GM19193 (cell line): ENCODE data around the gene SKOR2.

ENCODE experiments used
- POLR2A ChIP-seq: IDR thresholded peaks from 4 replicates; pipeline ENCODE4 v1.6.1; 2011; ENCODE audit not compliant: insufficient read depth, insufficient read length; ENCODE audit errors: extremely low read depth

The SKOR2 gene

DNA sequence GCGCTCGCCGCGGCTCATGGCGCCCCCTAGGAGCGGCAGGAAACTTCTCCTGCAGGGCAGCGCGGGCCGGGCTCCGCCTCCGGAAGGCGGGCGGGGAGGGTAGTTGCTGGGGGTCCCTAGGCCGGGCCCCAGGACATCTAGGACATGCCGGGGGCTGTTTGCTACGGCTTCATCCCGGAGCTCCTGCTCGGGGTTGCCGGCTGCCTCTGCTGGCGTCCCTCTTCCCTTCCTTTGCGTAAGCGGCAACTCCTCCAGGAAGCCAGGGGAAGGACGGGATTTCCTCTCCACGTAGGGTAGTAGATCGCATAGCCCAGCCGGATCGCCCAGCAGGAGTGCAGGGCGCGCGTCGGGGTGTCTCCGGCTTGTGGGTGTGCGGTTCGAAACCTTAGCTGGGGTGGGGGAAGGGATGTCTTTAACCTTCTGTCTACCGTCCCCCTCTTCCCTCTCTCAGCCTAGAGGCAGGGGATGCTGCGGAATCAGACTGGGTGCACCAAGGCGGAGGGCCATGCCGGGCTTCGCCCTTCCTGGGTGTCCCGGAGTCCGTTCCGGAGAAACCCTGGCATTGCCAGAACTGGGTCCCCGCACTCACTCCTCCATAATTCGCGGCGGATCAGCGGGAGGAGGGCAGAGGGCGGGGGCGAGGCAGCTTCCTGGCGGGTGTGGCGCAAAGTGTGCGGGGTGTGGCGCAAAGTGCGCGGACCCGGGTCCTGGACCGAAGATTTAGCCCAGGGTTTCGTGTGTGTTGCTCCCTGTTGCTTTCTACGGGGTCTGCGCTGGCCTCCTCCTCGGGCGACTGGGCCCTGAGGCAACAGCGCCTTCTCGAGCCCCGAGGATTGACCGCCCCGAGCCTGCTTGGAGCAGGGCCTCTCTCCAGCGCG lies 12.2 kb upstream of the SKOR2 start:
- no peak for TF ChIP-seq POLR2A

DNA sequence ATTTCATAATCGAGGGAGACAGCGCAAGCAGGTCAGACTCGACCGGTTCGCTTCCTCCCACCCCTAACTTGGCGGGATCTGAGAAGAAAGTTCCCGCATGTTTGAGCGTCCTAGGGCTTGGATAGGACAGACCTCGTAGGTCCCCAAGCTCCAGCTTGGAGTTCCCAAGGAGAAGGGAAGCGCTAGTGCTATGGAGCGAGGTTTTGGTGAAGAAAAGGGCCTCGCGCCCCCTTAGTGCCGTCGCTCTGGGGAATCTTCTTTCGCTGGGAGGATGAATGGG lies 11.6 kb upstream of the SKOR2 start:
- no peak for TF ChIP-seq POLR2A

DNA sequence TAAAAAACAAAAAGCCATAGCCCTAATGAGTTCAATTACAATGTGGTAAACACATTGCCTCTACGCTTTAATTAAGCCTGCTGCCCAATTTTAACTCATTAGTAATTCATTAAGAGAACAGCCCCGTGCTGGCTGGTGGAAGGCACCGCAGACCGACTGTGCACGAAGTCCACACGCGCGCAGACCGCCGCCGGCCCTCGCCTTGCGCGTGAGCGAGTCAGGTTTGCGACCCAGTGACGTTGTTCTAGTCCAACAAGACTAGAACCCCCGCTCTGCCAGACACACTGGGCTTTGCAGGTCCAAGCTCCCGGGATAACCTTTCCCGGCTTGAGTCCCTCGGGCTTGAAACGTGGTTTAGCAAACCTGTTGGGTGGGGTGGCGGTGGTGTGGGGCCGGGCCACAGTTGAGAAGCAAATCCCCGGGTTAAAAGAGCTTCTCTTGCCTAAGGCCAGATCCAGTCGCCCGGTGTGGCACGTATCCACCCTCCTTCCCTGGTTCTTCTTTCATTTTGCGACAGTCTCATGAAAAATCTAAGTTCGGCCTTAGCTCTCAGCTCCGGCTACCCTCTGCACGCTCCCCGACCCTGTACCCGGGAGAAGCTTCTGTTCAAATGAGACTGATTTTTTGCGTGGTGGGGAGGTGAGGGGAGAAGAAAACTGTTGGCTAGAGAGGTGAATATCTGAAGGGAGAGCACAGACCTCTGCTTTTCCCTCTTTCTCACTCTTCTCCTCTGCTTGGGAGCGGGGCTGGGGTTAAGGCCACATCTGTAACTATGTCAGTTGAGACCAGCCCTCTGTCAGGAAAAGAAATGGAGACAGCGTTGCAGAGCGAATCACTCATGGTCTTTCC lies 11.1 kb upstream of the SKOR2 start:
- TF ChIP-seq POLR2A: no peak

DNA sequence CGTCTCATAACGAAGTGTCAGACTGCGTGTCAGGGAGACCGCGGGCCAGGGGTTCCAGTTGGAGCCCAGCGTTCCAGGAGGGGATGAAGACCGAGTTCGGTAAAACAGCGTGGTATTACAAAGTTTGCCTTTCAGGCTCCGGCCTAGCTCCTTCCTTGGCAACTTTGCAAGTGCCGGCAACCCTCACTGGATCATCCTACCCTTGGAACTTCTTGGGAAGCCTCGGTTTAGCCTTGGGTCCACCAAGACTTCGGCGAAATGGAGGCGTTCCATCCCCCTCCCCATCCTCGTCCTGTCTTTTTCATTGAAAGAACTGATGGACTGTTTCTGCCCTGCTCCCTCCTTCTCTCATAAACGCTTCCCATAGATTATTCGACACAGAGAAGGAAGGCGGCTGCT lies 10.4 kb upstream of the SKOR2 start:
- TF ChIP-seq POLR2A: no peak

DNA sequence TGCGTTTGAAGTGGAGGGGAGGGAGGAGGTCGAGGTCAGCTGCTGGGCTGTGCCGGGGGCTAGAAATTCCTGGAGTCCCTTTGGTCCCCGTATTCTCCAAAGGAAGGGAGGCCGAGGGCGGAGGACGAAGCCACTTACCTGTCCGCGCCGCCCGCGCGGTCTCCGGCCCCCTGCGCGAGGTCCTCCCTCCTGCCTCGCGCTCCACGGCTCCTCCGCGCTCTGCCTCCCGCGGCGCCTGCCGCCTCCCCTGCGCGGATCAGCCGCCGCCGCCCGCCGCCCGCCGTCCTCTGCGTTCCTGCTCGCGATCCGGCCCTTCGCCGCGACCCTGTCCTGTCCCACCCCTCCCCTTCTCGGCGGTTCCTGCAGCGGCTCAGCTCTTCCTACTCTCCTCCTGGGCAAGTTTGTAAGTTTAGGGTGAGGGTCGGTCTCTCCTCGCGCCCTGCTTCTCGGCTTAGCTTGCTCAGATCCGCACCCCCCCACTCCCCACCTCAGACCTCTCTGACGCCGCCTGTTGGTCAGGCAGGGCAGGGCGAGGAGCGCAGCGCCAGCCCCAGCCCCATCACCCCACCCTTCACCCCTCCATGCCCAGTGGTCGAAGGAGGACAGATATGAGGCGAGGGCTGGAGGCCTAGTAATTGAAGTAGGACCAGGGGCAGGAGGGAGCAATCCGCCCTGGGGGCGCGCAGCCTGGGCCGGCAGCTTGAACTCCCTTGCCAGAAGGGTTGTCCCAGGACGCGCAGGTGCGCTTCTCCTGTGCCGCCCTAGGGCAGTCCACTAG lies 9.7 kb upstream of the SKOR2 start:
- no peak for TF ChIP-seq POLR2A

DNA sequence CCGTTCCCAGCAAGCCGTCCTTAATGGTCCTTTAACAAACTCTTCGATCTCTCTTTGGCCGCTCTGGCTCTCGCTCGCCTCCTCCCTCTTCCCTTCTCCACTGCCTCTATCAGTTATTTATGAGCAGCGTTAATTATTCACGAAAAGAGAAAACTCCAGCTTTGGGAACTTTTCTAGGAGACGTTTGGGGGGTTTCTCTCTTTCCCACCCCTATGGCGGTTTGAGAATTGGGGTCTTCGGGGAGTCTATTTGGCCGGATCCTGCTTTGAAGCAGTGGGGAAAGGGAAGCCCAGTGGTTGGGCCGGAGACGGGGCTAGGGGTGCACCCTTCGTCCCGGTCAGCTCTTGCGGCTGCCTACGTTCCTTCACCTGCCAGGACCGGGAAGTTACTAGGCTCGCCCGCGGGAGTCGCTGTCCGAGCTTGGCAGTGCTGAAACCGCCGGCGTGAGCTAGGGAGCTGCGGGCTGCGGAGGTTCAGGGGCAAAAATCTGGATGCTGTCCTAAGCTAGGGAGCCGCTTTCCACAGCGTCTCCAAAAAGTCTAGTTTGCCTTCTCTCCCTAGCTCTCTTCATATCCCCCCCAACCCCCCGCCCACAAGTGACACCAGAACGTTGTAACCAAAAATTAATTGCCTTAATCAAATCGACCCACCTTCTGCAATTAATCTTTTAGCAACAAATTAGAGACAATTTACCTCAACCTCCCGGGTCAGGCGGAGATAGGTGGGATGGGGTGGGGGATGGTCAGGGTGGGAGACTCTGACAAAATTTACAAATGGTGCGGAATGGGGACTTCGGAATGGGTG lies 8.9 kb upstream of the SKOR2 start:
- no peak for TF ChIP-seq POLR2A

DNA sequence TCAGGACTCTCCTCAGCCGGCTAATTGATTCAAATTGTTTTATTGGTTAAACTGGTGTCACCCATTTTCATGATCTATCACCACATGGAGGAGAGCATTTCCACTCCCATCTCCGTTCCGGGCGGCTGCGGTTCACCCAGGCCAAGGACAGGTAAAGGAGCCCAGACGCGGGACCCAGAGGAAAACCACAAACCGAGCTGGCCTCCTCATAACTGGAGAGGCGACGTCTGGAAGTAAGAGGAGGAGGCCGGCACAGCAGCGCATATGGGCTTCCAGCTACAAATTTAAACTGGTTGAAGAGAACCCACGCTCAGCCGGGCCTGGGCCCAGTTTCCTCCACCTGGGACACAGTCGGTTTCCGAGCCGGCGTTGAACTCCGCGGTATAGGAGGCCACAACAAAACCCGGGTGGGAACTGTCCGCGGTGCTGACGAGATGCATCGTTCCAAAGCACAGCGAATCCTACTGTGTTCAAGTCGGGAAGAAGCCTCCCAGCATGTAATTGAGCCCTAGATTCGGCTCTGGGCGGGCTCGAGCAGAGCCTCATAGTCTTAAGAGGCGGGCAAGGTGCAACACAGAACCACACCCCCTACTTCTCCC lies 3.0 kb upstream of the SKOR2 start:
- TF ChIP-seq POLR2A: no peak

DNA sequence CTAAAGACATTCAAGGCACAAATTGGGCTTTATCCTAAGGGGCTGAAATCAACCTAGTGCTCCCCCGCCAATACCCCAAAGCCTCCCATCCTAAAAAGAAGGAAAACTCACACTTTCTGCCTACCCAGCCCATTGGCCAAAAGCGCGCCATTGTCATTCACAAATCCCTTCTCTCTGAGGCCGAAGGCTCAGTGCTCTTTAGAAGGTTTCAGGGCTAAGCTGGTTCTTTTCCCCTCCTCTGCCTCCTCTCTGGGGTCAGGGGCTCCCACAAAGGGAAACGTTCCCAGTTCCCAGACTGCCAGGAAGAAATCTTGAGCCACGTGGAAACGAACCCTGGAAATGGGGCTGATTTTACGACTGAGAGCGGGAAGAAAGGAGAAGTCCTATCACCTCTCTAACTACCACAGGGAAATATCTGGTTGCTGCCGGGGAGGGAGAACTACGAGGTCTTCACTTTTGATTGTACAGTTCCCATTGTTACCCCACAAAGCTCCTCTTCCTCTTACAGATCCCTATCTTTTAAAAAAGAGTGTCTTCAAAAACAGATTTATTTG lies 1.7 kb upstream of the SKOR2 start:
- TF ChIP-seq POLR2A: no peak

DNA sequence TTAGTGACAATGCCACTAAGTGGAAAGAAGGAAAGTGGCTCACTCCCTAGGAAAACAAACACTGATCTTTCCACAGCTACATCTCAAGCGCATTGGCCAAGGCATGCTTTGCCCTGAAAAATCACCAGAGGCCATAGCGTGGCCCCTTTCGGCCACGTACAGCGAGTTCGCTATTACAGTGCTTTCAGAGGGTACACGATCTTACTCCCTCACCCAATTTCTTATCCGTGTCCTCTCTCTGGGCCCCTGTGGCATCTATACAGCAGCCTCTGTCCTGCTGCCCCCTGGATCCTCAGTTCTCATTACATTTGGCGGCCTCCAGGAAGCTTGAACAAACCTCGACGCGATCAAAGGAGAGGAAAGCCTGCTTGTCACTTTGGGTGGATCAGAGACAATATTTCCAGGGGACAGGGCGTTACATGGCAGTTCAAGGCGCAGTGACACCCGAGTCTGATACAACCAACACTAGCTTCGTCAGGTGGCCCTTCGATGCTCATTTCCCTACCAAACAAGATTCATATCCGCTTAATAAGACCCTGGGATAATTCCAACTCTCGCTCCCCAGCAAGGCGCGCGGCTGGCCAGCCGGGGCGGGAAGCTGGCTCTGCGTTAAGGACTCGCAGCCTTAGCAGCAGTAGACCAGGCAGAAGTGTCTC lies 941 bp downstream of the SKOR2 start:
- TF ChIP-seq POLR2A: no peak

DNA sequence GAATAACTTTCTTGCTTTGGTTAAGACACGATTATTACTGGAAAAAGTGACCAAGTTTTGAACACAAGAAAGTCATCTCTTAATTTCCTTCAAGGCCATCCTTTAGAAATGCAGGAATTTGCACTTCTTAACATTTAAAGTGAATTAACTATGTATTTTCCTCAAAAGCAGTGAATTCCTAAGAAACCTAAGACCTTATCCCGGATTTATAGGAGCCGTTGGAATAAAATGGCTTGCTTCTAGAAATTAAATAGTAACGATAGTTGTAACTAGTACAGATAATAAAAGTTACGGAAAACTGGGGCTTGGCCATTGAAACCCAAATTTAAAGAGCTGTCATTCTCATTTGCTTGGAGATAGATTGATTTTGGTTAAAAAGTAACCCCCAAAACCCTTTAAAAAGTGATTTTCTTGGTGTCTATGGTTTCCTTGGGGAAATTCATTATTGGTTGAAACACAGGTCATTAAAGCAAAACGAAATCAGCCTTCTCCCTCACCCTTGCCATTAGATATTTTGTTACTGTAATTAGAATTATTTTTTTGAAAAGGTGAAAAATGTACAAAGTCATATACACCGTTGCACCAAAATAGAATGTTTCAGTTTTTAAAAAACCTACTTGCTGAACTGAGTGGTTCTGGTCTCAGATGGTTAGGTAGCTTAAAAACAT lies 2.0 kb downstream of the SKOR2 start:
- no peak for TF ChIP-seq POLR2A

DNA sequence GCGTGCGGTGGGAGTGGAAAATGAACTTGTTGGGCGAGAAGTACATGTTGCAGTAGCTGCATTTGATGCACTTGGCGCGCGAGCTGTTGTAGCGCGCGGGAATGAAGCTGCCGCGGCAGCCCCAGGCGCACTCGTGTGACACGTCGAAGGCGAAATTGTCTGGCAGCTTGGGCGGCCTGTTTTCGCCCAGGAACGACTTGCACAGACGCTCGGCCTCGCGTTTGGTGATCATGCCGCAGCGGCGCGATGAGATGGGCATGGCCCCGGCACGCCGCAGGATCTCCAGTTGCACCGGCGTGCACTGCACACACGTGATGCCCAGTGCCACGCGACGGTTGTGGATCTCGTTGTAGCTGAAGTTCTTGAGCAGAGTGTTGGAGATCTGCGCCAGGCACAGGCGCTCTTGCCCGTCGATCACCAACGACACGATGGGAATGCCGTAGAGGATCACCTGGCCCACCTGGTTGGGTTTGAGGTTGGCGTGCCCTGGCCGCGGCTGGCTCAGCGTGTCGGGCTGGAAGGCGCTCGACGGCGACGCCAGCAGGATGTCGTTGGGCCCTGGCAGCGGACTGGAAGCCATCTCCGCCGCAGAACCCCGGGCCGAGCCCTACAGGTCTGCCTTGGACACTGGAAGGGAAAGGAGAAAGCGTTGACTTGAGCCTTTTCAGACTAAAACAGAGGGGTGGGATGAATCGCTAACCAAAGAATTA lies 2.7 kb downstream of the SKOR2 start:
- TF ChIP-seq POLR2A: no peak

DNA sequence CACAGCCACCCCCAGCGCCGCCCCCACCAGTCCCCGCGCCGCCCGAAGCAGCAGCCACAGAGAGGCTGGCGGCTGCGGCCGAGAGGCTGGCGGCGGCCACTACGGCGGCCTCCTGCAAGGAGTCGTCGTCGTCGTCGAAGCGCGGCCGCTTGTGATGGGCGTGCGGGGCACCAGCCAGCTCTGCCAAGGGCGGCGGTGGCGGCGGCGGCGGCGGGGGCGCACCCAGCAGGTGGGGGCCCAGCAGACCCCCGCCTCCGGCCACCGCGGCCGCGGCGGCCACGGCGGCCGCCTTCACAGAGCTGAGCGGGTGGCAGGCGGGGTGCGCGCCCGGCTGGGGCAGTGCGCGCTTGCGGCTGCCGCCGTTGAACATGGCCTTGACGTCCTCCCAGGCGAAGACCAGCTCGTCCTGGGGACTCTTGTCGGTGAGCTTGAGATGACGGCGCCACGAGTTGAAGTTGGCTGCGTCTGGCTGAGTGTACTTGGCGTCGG lies 3.3 kb downstream of the SKOR2 start:
- TF ChIP-seq POLR2A: no peak
